HEK293 (cell line): ENCODE measurements around the gene PLXNA3.
A peak's percentile ranks its signal among the peaks of the same experiment; 100 is the strongest.

ENCODE experiments used
- CTCF ChIA-PET: fragments of 350-600 bp; formaldehyde crosslinking; extraction: SDS; loops from one replicate; lab custom pipeline; 2021; ENCODE audit warnings: antibody characterized with exemption; lab: Yijun Ruan, JAX
- POLR2A ChIA-PET: fragments of 300-600 bp; formaldehyde crosslinking; extraction: SDS; loops from one replicate; lab custom pipeline; 2020; ENCODE audit warnings: antibody characterized with exemption, inconsistent platforms; lab: Yijun Ruan, JAX
- H3K27ac ChIP-seq: fragments of 200-500 bp; sonication (Bioruptor generic); 2 replicates; pipeline ENCODE4 v1.5.1; 2014; ENCODE audit warnings: low read depth, low read length, control low read depth, inconsistent platforms; ENCODE audit errors: extremely low read depth
- H3K36me3 ChIP-seq, 2 experiments: fragments of 200-500 bp in 1 of 2; sonication (Bioruptor generic) in 1 of 2; 1 replicate in 1 of 2; 2 replicates in 1 of 2; pipeline ENCODE4 v1.5.1; 2014 to 2017; ENCODE audit warnings: inconsistent platforms in 2 of 2, low read length in 2 of 2; ENCODE audit not compliant: control insufficient read depth in 2 of 2, insufficient read depth in 1 of 2
- H3K4me1 ChIP-seq: fragments of 200-500 bp; sonication (Bioruptor generic); 2 replicates; pipeline ENCODE4 v1.5.1; 2014; ENCODE audit warnings: mild to moderate bottlenecking, low read length, inconsistent platforms; ENCODE audit not compliant: control insufficient read depth, insufficient read depth
- H3K4me3 ChIP-seq: 2 replicates; pipeline ENCODE4 v1.5.1; 2011; ENCODE audit warnings: low read depth, mild to moderate bottlenecking, control low read depth, low read length, moderate library complexity
- H3K9me3 ChIP-seq: fragments of 200-500 bp; sonication (Bioruptor generic); 2 replicates; pipeline ENCODE4 v1.5.1; 2014; ENCODE audit warnings: low read depth, low read length, inconsistent platforms; ENCODE audit not compliant: control insufficient read depth, insufficient read depth
- GLIS1 ChIP-seq: fragments of 450-650 bp; formaldehyde crosslinking; IDR thresholded peaks from 2 replicates; pipeline ENCODE4 v1.5.1; 2016; ENCODE audit warnings: missing biosample characterization, missing genetic modification characterization
- GLIS2 ChIP-seq: fragments of 450-650 bp; formaldehyde crosslinking; IDR thresholded peaks from 2 replicates; pipeline ENCODE4 v1.5.1; 2016; ENCODE audit warnings: missing biosample characterization, missing genetic modification characterization
- MZF1 ChIP-seq: fragments of 450-650 bp; formaldehyde crosslinking; IDR thresholded peaks from 2 replicates; pipeline ENCODE4 v1.5.1; 2017; ENCODE audit warnings: missing biosample characterization, missing genetic modification characterization, borderline replicate concordance
- PRDM1 ChIP-seq: fragments of 450-650 bp; formaldehyde crosslinking; IDR thresholded peaks from 2 replicates; pipeline ENCODE4; 2016; ENCODE audit warnings: missing biosample characterization, missing genetic modification characterization
- PRDM10 ChIP-seq: fragments of 450-650 bp; formaldehyde crosslinking; IDR thresholded peaks from 2 replicates; pipeline ENCODE4 v1.5.1; 2016; ENCODE audit warnings: missing biosample characterization, missing genetic modification characterization
- ZNF146 ChIP-seq: fragments of 450-650 bp; formaldehyde crosslinking; IDR thresholded peaks from 2 replicates; pipeline ENCODE4 v1.5.1; 2016; ENCODE audit warnings: missing biosample characterization, missing genetic modification characterization
- ZNF266 ChIP-seq: fragments of 450-650 bp; formaldehyde crosslinking; IDR thresholded peaks from 2 replicates; pipeline ENCODE4 v1.5.1; 2016; ENCODE audit warnings: missing biosample characterization, missing genetic modification characterization, low read depth
- ZNF341 ChIP-seq: fragments of 450-650 bp; formaldehyde crosslinking; IDR thresholded peaks from 2 replicates; pipeline ENCODE4; 2016; ENCODE audit warnings: low read depth, missing biosample characterization, missing genetic modification characterization
- ZNF350 ChIP-seq: fragments of 450-650 bp; formaldehyde crosslinking; IDR thresholded peaks from 2 replicates; pipeline ENCODE4 v1.5.0; 2017; ENCODE audit warnings: missing biosample characterization, mild to moderate bottlenecking, missing genetic modification characterization
- ZNF561 ChIP-seq: fragments of 450-650 bp; IDR thresholded peaks from 2 replicates; pipeline ENCODE4 v1.5.1; 2018; ENCODE audit warnings: missing biosample characterization, missing genetic modification characterization, borderline replicate concordance
- ZNF621 ChIP-seq: fragments of 450-650 bp; formaldehyde crosslinking; IDR thresholded peaks from 2 replicates; pipeline ENCODE4 v1.5.1; 2017; ENCODE audit warnings: missing biosample characterization, missing genetic modification characterization
- ZNF624 ChIP-seq: fragments of 450-650 bp; formaldehyde crosslinking; IDR thresholded peaks from 2 replicates; pipeline ENCODE4 v1.5.1; 2017; ENCODE audit warnings: missing biosample characterization, missing genetic modification characterization
- ZNF660 ChIP-seq: fragments of 450-650 bp; IDR thresholded peaks from 2 replicates; pipeline ENCODE4 v1.5.1; 2018; ENCODE audit warnings: missing biosample characterization, mild to moderate bottlenecking, missing genetic modification characterization

PLXNA3 gene

GRCh38 chrX:154481911-154482601, 24.0 kb downstream of the PLXNA3 start (continued):
- no peak for TF ChIP-seq ZNF266 (tag by site-specific recombination)
- TF ChIP-seq ZNF660 (tag by site-specific recombination): no peak
- no peak for TF ChIP-seq ZNF621 (tag by site-specific recombination)
- TF ChIP-seq, all 188 proteins: peak for 0

- Histone ChIP-seq H3K36me3 (peaks cover 0 to 27% of the 10 kb centered on the region in 2 experiments; a peak in 1 of 3 replicates), H3K27ac (no peak overlapping the region), H3K9me3 (no peaks in the 10 kb centered on the region), H3K4me3 (no peak overlapping the region), H3K4me1 (no peaks in the 10 kb centered on the region; the same call in 1 of the 2 replicates)
- TF ChIP-seq ZNF341 (tag by site-specific recombination) (peak; percentile 81), PRDM10 (tag by site-specific recombination) (peak; percentile 67; the same call in 1 of the 2 replicates), ZNF561 (tag by site-specific recombination) (no peak)
- CTCF ChIA-PET: interaction anchor here (0.6 to 1.6 kb wide), 3 partner anchors 44 to 1117 kb away, joined by 3 to 8 read pairs (median 4); no protein-coding TSS in a partner anchor
- POLR2A ChIA-PET: interaction anchor here (2.1 kb wide), 1 partner anchor 8 kb away, joined by 8 read pairs; the partner anchor contains the start of gene SLC10A3
These were observed 24.7 kb downstream of the PLXNA3 start for GRCh38 chrX:154482786-154483185.

GRCh38 chrX:154483325-154483724, 25.2 kb downstream of the PLXNA3 start:
- H3K9me3 ChIP-seq: no peaks in the 10 kb centered on the region
- POLR2A ChIA-PET: interaction anchor here (0.6 to 3.1 kb wide), 3 partner anchors 24 to 85 kb away, joined by 5 to 10 read pairs (median 9); partner anchors contain the start of gene RPL10
- 0 out of 2 replicates have a peak, but pooled peaks have one; percentile 39 for TF ChIP-seq PRDM1 (tag by site-specific recombination)
- TF ChIP-seq ZNF350 (tag by site-specific recombination): no peak
- TF ChIP-seq GLIS1 (tag by site-specific recombination): peak; percentile 64
- TF ChIP-seq ZNF146 (tag by site-specific recombination): no peak
- TF ChIP-seq MZF1 (tag by site-specific recombination): peak; percentile 81
- TF ChIP-seq GLIS2 (tag by site-specific recombination): peak; percentile 43
- CTCF ChIA-PET: interaction anchor here (1.5 kb wide), 1 partner anchor 531 kb away, joined by 3 read pairs; no protein-coding TSS in a partner anchor
- H3K4me1 ChIP-seq: no peaks in the 10 kb centered on the region
- no peak overlapping the region for H3K4me3 ChIP-seq
- peaks cover 0 to 32% of the 10 kb centered on the region in 2 experiments; a peak in 1 of 3 replicates for H3K36me3 ChIP-seq
- H3K27ac ChIP-seq: no peak overlapping the region

GRCh38 chrX:154484255-154485149, 26.4 kb downstream of the PLXNA3 start:
- no peaks in the 10 kb centered on the region for H3K9me3 ChIP-seq
- CTCF ChIA-PET: interaction anchor here (0.8 to 1.4 kb wide), 2 partner anchors 86 to 111 kb away, joined by 3 read pairs; no protein-coding TSS in a partner anchor
- H3K27ac ChIP-seq: no peak overlapping the region
- H3K4me1 ChIP-seq: no peaks in the 10 kb centered on the region; the same call in 1 of the 2 replicates
- no peak overlapping the region for H3K4me3 ChIP-seq
- POLR2A ChIA-PET: interaction anchor here (0.6 to 3.1 kb wide), 3 partner anchors 10 to 86 kb away, joined by 5 to 10 read pairs (median 8); partner anchors contain the start of gene RPL10
- peaks cover 0 to 38% of the 10 kb centered on the region in 2 experiments; a peak in 1 of 3 replicates for H3K36me3 ChIP-seq
- TF ChIP-seq ZNF624 (tag by site-specific recombination): no peak
- TF ChIP-seq GLIS2 (tag by site-specific recombination): peak; percentile 65
- peak; percentile 73 for TF ChIP-seq GLIS1 (tag by site-specific recombination)
